Measurements from ENCODE around the gene NANS. TPM values are rescaled to one million over a fixed set of nuclear protein-coding genes. Genes with fewer than 3 reads are reported as not detected.
"Not testable (repeated sequence)": the region's sequence is repeated elsewhere in the genome, so short reads cannot be mapped to it uniquely, and the experiment has no call there.

Gene NANS, protein sequence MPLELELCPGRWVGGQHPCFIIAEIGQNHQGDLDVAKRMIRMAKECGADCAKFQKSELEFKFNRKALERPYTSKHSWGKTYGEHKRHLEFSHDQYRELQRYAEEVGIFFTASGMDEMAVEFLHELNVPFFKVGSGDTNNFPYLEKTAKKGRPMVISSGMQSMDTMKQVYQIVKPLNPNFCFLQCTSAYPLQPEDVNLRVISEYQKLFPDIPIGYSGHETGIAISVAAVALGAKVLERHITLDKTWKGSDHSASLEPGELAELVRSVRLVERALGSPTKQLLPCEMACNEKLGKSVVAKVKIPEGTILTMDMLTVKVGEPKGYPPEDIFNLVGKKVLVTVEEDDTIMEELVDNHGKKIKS
- 80.8 TPM for total RNA-seq

- peak; percentile 66 to 92 (median 87) for DNase-seq (ENCODE audit: low read depth in 2 of 3, low spot score in 2 of 3)
These were observed at the start of gene NANS for GRCh38 chr9:98056269-98057137. TSS of gene NANS (plus strand) at chr9:98056732. CDS start at chr9:98056809, 77 bp downstream.

DNA sequence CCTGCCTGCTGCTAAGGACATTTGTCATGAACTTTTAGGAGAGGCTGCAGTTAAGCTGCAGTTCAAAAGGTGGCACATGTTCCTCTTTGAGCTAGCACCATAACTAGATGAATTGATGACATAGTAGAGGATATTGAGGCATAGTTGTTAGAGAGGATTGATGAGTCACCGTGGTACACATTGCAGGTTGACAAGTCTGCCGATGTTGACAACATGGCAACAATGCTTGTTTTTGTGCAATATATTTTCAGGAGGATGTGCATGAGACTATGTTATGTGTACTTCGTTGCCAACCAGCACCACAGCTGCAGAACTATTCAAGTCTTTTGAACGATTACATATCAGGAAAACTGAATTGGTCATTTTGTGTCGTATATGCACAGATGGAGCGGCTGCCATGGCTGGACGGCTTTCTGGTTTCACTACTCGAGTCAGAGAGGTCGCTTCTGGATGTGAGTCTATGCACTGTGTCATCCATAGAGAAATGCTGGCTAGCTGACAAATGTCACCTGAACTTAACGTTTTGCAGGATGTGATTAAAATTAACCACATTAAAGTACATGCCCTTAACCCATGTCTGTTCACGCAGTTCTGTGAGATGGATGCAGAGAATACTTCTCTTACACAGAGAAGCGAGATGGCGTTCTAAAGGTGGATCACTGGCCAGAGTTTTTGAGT is 49.1 kb upstream of the NANS start:
- DNase-seq (ENCODE audit: low read depth in 2 of 3, low spot score in 2 of 3) = no peak

DNA sequence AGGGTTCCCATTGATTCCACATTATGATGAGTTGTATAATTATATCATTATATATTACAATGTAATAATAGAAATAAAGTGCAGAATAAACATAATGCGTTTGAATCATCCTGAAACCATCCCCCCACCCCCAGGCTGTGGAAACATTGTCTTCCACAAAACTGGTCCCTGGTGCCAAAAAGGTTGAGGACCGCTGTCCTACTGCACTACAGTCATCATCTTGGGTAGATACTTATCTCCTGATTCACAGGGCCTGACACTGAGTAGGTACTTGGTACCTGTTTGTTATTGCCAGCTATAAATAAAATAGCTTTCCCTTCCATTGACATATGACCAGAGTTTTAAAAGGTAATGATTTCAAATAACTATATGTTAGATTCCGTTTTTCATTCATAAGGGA is 47.8 kb upstream of the NANS start:
- no peak for DNase-seq (ENCODE audit: low read depth in 2 of 3, low spot score in 2 of 3)

GRCh38 chr9:98009437-98009836 is 47.1 kb upstream of the NANS start:
- no peak for DNase-seq (ENCODE audit: low read depth in 2 of 3, low spot score in 2 of 3)

DNA sequence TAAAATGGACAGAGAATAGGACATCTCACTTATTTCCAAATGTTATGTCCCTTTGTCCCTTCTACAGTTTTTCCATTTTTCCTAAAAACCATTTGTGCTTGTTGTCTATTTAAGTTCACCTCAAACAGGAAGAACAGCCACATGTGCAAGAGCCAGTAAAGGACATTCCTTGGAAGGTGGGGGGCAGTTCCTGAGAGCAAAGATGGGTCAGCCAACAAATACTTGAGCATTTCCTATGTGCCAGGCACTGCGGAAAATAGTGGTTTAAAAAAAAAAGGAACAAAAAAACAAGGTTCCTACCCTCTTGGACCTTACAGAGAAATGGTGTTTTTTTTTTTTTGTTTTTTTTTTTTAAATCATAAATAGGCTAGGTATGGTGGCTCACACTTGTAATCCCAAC is 46.6 kb upstream of the NANS start:
- peak in 1 of 3 donors; percentile 83 for DNase-seq (ENCODE audit: low read depth in 2 of 3, low spot score in 2 of 3)

GRCh38 chr9:98010445-98010844 is 46.1 kb upstream of the NANS start:
- peak in 2 of 3 donors; percentile 50 to 61 for DNase-seq (ENCODE audit: low read depth in 2 of 3, low spot score in 2 of 3)

DNA sequence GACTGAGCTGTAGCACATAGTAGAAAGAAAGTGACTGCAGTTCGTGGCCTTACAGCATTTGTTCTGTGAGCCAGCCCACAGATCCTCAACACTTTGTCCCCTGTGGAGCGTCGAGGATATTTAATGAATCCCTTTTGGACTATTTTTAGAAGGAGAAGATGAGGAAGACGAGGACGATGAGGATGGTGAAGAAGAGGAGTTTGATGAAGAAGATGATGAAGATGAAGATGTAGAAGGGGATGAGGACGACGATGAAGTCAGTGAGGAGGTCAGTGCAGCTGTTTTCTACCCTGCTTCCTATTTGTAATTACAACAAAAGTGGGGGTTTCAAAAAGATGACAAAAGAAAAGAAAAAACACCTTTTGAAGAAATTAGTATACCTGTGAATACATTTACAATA is 45.4 kb upstream of the NANS start:
- no peak for DNase-seq (ENCODE audit: low read depth in 2 of 3, low spot score in 2 of 3)

DNA sequence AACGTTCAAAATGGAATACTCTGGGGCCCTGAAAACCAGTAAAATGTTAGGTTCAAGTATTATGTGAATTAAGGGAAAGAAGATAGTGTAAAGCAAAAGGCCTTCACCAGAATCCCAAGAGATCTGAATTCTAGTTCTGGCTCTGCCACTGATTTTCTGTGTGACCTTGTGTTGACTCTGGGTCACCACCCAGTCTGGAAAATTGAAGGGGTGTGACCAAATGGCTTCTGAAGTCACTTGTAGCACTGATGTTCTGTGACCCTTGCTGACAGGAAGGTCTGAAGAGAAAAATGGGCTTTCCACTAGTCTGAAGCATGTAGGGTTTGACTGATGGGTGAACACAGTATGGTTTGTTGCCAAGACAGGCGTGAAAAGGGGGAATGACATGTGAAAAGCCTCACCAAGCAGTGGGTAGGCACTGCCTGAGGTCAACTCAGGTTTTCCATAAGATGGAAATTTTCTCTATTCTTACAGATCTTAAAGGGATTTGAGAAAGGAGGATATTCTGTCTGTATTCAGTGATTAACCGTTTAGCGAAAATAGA is 40.3 kb upstream of the NANS start:
- DNase-seq (ENCODE audit: low read depth in 2 of 3, low spot score in 2 of 3) = no peak

DNA sequence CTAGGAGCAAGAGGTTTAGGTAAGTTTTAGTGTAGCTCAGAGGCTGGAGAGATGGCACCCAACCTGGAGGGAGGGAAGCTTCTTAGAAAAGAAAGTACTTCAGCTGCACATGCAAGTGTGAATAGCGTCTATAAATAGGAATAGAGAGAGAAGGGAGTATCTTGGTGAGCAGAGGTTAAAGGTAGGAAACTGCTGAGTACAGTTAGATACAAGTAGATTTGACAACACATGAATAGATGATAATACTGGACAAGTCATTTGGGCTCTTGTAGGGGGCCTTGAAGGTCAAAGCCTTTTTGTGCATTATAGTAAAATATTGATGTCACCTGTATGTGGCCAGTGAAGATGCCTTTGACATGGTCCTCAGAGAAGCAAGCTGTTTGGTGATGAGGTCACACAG is 39.2 kb upstream of the NANS start:
- DNase-seq (ENCODE audit: low read depth in 2 of 3, low spot score in 2 of 3) = no peak

DNA sequence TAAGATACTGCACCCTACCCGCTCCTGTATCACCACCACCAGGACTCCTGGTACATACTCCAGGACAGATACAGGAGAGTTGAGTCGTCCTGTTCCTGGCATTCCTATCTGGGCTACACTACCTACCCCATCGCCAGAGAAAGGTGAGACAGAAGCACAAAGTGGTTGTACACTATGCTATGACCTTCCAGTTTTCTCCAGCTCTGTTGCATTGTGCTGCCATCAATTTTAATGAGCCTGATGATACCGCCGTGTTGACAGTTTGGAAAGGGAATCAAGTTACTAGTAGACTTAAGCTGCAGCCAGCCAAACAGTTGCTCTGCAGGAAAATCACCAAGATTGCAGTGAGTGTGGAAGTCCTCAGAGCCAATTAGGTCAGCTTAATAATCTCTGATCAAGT is 38.2 kb upstream of the NANS start:
- no peak for DNase-seq (ENCODE audit: low read depth in 2 of 3, low spot score in 2 of 3)

DNA sequence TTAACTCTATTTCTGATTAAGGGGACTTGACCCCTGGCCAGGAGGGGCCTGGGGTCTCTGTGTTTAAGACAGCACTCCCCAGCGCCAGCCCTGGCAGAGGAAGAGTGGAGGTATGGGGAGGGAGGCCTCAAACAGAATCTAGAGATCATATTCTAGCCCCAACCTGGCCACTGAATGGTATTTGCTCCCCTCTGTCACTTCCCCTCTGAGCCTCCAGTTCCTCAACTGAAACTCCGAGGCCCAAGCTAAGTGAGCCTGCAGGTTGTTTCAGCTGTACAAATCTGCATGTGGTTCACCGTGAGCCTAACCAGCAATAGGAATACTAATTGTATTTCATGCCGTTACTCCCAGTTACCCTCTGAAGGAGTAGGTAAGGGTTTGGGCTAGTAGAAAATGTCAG is 37.4 kb upstream of the NANS start:
- DNase-seq (ENCODE audit: low read depth in 2 of 3, low spot score in 2 of 3) = no peak

DNA sequence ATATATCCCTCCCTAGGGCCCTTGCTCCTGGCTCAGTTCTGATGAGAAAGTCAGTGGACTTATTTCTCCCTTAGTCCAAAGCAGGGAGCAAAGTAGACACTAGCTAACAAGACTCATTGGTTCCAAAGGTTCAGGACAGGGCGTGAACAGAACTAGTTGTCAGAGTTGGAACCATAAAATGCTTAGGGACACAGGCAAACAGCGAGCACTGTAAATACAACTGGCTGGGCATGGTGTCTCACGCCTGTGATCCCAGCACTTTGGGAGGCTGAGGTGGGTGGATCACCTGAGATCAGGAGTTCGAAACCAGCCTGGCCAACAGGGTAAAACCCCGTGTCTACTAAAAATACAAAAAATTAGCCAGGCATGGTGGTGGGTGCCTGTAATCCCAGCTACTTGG is 36.7 kb upstream of the NANS start:
- not testable (repeated sequence) for DNase-seq (ENCODE audit: low read depth in 2 of 3, low spot score in 2 of 3)

DNA sequence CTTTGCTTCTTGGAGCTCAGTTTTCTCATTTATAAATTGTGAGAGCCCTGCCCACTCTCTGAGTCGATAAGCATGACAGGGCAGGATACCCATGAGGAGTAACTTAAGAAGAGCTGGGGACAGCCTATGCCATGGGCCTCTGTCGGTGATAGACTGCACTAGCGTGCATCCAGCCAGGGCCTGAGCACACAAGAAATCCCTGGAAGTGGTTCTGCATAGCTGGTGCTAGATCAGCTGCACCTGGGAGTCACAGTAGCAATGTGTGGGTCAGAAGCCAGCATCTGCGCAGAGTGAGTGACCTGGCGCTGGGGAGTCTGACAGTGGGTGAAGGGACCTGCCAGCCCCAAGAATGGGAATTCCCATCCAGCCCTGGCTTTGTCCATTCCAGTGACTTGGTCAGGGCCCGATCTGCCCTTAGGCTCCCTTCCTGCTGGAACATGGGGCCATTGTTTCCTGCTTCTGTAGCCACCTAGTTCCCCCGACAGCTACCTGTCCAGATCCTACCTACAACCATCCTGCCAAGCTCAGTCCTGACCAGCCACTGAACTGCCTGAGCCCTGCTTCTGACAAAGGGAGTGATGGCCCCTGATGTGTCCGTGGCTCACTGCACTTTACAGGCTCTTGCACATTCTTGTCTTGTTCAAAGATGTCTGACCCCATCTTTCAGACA is 35.9 kb upstream of the NANS start:
- DNase-seq (ENCODE audit: low read depth in 2 of 3, low spot score in 2 of 3) = no peak

DNA sequence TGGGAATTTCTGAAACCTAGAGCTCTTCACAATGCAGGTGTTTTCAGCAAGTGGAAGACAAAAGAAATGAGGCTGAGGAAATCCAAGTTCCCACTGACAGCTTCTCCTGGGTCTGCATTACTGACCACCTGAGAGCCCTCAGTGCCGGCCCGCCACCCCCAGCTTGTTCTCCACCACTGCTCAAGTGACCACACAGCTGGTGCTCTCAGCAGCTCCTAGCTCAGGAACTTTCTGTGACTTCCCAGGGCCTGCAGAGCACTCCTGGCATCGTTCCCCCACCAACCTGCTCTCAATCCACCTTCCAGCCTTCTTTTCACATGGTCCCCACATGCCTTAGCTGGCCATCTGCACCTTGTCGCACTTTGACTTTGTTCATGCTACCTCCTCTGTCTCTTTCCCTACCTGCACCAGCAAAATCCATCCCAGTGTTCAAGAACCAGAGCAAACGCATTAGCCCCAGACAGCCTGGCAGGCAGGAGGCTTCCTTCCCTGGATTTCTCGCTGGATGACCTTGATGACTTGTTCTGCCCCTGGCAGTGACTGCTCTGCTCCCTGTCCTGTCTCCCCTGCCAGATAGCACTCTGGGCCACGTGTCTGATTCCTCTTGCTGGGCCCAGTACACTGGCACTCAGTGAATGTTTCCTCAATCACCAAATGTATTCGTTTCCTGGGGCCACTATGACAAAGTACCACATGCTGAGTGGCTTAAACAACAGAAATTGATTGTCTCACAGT is 35.1 kb upstream of the NANS start:
- DNase-seq (ENCODE audit: low read depth in 2 of 3, low spot score in 2 of 3) = no peak

GRCh38 chr9:98022447-98022846 is 34.1 kb upstream of the NANS start:
- DNase-seq (ENCODE audit: low read depth in 2 of 3, low spot score in 2 of 3) = no peak

GRCh38 chr9:98024702-98025101 is 31.8 kb upstream of the NANS start:
- DNase-seq (ENCODE audit: low read depth in 2 of 3, low spot score in 2 of 3) = no peak

GRCh38 chr9:98031169-98031568 is 25.4 kb upstream of the NANS start:
- DNase-seq (ENCODE audit: low read depth in 2 of 3, low spot score in 2 of 3) = no peak

DNA sequence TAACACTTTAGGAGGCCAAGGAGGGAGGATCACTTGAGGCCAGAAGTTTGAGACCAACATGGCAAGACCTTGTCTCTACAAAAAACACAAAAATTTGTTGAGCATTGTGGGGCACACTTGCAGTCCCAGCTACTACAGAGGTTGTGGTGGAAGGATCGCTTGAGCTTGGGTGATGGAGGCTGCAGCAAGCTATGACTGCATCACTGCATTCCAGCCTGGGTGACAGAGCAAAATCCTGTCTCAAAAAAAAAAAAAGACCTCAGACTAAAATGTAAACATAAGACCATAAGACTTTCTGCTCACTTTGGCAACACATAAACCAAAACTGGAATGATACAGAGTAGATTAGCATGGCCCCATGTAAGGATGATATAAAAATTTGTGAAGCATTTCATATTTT is 24.6 kb upstream of the NANS start:
- no peak for DNase-seq (ENCODE audit: low read depth in 2 of 3, low spot score in 2 of 3)

- DNase-seq (ENCODE audit: low read depth in 2 of 3, low spot score in 2 of 3) = peak; percentile 84 to 93 (median 88)
These were observed 21.7 kb upstream of the NANS start for GRCh38 chr9:98034593-98035546.
